PC-3 (cell line): ENCODE data around the gene NTHL1.

Source experiments
- EZH2 ChIP-seq: fragments of 300-600 bp; sonication (generic); IDR thresholded peaks from one replicate; pipeline ENCODE4 v1.6.1; 2017; ENCODE audit warnings: antibody characterized with exemption, mild to moderate bottlenecking, low read length; ENCODE audit not compliant: unreplicated experiment
- EZH2phosphoT487 ChIP-seq: fragments of 300-600 bp; sonication (generic); IDR thresholded peaks from 2 replicates; pipeline ENCODE4 v1.6.1; 2018; ENCODE audit warnings: mild to moderate bottlenecking, antibody characterized with exemption, low read length, borderline replicate concordance
- TF ChIP-seq, protein P1 (sequence below): fragments of 300-600 bp; sonication (generic); conservative IDR thresholded peaks from 2 replicates; pipeline ENCODE4 v1.5.1; 2017; ENCODE audit warnings: antibody characterized with exemption, low read depth, mild to moderate bottlenecking, low read length

DNA sequence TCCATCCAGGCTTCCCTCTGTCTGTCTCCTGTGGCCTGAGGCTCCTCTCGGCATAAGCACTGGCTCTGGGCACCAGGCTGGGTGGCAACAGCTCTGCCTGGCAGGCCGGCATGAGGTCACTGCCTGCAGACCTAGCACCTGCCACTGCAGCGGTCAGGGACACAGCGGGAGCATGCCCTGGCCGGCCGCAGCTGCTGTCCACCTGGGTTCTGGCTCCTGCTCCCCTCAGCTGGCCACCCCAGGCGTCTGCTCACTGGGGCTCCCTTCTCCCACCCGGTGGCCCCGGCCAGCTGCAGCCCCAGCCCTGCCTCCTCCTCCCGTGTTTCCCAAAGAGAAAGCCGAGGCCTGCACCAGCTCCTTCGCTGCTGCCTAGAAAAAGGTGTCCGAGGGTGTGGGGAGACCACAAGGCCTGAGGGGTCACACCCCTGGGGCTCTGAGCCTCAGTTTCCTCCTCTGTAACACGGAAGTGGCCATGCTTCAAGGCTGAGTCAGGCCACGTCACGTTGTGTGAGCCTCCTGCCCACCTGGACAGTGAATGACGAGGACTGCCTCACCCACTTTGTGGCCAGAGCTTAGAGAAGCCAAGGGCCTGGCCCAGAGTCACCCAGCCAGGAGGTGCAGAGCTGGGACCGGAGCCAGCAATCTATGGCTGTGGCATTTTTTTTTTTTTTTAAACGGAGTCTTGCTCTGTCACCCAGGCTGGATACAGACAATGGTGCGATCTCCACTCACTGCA is 6.7 kb downstream of the NTHL1 start:
- TF ChIP-seq EZH2, result no peak
- TF ChIP-seq, protein P1, sequence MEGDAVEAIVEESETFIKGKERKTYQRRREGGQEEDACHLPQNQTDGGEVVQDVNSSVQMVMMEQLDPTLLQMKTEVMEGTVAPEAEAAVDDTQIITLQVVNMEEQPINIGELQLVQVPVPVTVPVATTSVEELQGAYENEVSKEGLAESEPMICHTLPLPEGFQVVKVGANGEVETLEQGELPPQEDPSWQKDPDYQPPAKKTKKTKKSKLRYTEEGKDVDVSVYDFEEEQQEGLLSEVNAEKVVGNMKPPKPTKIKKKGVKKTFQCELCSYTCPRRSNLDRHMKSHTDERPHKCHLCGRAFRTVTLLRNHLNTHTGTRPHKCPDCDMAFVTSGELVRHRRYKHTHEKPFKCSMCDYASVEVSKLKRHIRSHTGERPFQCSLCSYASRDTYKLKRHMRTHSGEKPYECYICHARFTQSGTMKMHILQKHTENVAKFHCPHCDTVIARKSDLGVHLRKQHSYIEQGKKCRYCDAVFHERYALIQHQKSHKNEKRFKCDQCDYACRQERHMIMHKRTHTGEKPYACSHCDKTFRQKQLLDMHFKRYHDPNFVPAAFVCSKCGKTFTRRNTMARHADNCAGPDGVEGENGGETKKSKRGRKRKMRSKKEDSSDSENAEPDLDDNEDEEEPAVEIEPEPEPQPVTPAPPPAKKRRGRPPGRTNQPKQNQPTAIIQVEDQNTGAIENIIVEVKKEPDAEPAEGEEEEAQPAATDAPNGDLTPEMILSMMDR, result no peak
- no peak for TF ChIP-seq EZH2phosphoT487
